Astrocyte (in vitro differentiated cells and primary cell): ENCODE data around the gene HYAL4. TPM values are rescaled to one million over a fixed set of nuclear protein-coding genes. Genes with fewer than 3 reads are reported as not detected.
"Not testable (repeated sequence)": the region's sequence is repeated elsewhere in the genome, so short reads cannot be mapped to it uniquely, and the experiment has no call there.

Source experiments
- DNase-seq: peaks from one replicate; pipeline ENCODE4 v3.0.0-alpha.2; 2010; ENCODE audit warnings: low read depth
- FAIRE-seq: peaks from 2 replicates; lab custom pipeline; 2011; peaks lifted over from hg19 to GRCh38; lab: Jason Lieb, UNC
- H2AFZ ChIP-seq: 2 replicates; pipeline ENCODE4 v1.6.0; 2012; ENCODE audit warnings: low read depth, low read length, inconsistent platforms
- H3K27ac ChIP-seq: 2 replicates; pipeline ENCODE4 v1.5.1; 2011; ENCODE audit warnings: low read depth, low read length, inconsistent platforms
- H3K27me3 ChIP-seq: 2 replicates; pipeline ENCODE4 v1.6.0; 2011; ENCODE audit warnings: low read length, inconsistent platforms; ENCODE audit not compliant: insufficient read depth
- H3K36me3 ChIP-seq: 2 replicates; pipeline ENCODE4 v1.5.1; 2011; ENCODE audit warnings: low read length, inconsistent platforms; ENCODE audit not compliant: insufficient read depth
- H3K4me1 ChIP-seq: 2 replicates; pipeline ENCODE4 v1.5.1; 2011; ENCODE audit warnings: low read length, inconsistent platforms; ENCODE audit not compliant: insufficient read depth
- H3K4me2 ChIP-seq: 2 replicates; pipeline ENCODE4 v1.6.0; 2012; ENCODE audit warnings: low read length, inconsistent platforms
- H3K4me3 ChIP-seq: 2 replicates; pipeline ENCODE4 v1.5.1; 2011; ENCODE audit warnings: low read depth, mild to moderate bottlenecking, low read length, inconsistent platforms; ENCODE audit not compliant: insufficient read depth
- H3K79me2 ChIP-seq: 2 replicates; pipeline ENCODE4 v1.6.0; 2012; ENCODE audit warnings: mild to moderate bottlenecking, low read length, inconsistent platforms; ENCODE audit not compliant: insufficient read depth
- H3K9ac ChIP-seq: 2 replicates; pipeline ENCODE4 v1.6.0; 2012; ENCODE audit warnings: mild to moderate bottlenecking, low read length, inconsistent platforms
- H3K9me3 ChIP-seq: 2 replicates; pipeline ENCODE4 v1.5.1; 2012; ENCODE audit warnings: low read depth, mild to moderate bottlenecking, low read length, inconsistent platforms; ENCODE audit not compliant: insufficient read depth
- H4K20me1 ChIP-seq: 2 replicates; pipeline ENCODE4 v1.6.0; 2012; ENCODE audit warnings: low read length, inconsistent platforms; ENCODE audit not compliant: insufficient read depth
- H3K27ac Mint-ChIP-seq: one replicate; pipeline ENCODE4 v1.8.0; 2021; ENCODE audit warnings: mild to moderate bottlenecking, mixed read lengths; ENCODE audit not compliant: unreplicated experiment
- H3K27me3 Mint-ChIP-seq: one replicate; pipeline ENCODE4 v1.8.0; 2021; ENCODE audit warnings: low read depth, mixed read lengths; ENCODE audit not compliant: unreplicated experiment
- H3K36me3 Mint-ChIP-seq: one replicate; pipeline ENCODE4 v1.8.0; 2021; ENCODE audit warnings: low read depth, mixed read lengths; ENCODE audit not compliant: unreplicated experiment
- H3K4me1 Mint-ChIP-seq: one replicate; pipeline ENCODE4 v1.8.0; 2021; ENCODE audit warnings: low read depth, mixed read lengths; ENCODE audit not compliant: unreplicated experiment
- H3K4me3 Mint-ChIP-seq: one replicate; pipeline ENCODE4 v1.8.0; 2021; ENCODE audit warnings: mild to moderate bottlenecking, moderate library complexity, mixed read lengths; ENCODE audit not compliant: unreplicated experiment
- H3K9me3 Mint-ChIP-seq: one replicate; pipeline ENCODE4 v1.8.0; 2021; ENCODE audit warnings: mild to moderate bottlenecking, mixed read lengths; ENCODE audit not compliant: unreplicated experiment
- EZH2 ChIP-seq: IDR thresholded peaks from 2 replicates; pipeline ENCODE4 v1.6.1; 2012; ENCODE audit warnings: mild to moderate bottlenecking, low read length, inconsistent platforms; ENCODE audit not compliant: insufficient read depth
- total RNA-seq: library from RNA; stranded (reverse); gene quantifications from 2 replicates; pipeline ENCODE4 v1.2.1, GENCODE V29; 2021
- TF ChIP-seq, protein P1 (sequence below): IDR thresholded peaks from 2 replicates; pipeline ENCODE4 v1.5.1; 2011; ENCODE audit warnings: low read depth, mild to moderate bottlenecking, inconsistent platforms, low read length, moderate library complexity; ENCODE audit not compliant: insufficient read depth

The HYAL4 gene
- total RNA-seq, 1 donor from 2014 or later = not detected

DNA sequence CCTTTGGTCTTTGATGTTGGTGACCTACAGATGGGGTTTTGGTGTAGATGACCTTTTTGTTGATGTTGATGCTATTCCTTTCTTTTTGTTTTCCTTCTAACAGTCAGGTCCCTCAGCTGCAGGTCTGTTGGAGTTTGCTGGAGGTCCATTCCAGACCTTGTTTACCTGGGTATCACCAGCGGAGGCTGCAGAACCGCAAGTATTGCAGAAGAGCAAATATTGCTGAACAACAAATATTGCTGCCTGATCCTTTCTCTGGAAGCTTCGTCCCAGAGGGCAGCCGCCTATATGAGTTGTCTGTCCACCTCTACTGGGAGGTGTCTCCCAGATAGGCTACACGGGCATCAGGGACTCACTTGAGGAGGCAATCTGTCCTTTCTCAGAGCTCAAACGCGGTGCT lies 827 bp upstream of the HYAL4 start:
- H3K79me2 ChIP-seq, H4K20me1 ChIP-seq, H3K9me3 ChIP-seq, H2AFZ ChIP-seq, H3K36me3 Mint-ChIP-seq, H3K27me3 Mint-ChIP-seq, H3K27ac Mint-ChIP-seq, H3K4me3 Mint-ChIP-seq, H3K9ac ChIP-seq, H3K4me2 ChIP-seq, H3K27me3 ChIP-seq, H3K4me3 ChIP-seq, DNase-seq, H3K27ac ChIP-seq, FAIRE-seq, H3K4me1 ChIP-seq, H3K36me3 ChIP-seq: not testable (repeated sequence)
- Mint-ChIP-seq H3K9me3 (peaks cover 13% of the 10 kb centered on the region), H3K4me1 (peaks cover 13% of the 10 kb centered on the region)

DNA sequence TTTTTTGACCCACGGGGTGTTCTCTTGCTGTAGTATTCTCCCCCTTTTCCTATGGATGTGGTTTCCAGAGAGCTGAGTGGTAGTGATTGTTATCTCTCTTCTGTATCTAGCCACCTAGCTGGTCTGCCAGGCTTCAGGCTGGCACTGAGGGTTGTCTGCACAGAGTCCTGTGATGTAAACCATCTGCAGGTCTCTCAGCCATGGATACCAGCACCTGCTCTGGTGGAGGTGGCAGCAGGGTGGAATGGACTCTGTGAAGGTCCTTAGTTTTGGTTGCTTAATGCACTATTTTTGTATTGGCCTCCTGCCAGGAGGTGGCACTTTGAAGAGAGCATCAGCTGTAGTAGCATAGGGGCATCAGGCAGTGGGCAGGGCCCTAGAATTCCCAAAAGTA lies 851 bp downstream of the HYAL4 start:
- H3K36me3 Mint-ChIP-seq = no peaks in the 10 kb centered on the region

DNA sequence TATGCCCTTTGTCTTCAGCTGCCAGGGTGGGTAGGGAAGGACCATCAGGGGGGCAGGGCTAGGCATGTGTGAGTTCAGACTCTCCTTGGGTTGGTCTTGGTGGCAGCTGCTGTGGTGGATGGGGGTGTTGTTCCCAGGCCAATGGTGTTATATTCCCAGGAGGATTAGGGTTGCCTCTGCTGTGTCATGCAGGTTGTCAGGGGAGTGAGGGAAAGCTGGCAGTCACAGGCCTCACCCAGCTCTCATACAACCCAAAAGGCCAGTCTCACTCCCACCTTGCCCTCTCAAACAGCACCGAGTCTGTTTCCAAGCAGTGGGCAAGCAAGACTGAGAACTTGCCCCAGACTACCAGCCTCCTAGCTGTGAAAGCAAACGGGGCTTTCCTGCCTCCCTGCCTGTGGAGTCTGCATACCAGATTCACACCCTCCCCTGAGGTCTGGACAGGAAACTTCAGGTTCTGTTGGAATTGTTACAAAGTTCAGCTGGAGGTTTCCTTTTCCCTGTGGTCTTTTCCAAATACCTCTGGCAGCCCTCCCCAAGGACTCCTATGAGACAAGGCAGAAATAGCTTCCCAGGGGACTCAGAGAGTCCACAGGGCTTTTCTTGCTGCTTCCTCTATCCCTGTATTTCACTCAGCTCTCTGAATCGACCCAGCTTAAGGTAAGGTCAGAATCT lies 1.4 kb downstream of the HYAL4 start:
- Mint-ChIP-seq H3K4me3 (peak overlapping the region; percentile 27), H3K9me3 (peaks cover 11% of the 10 kb centered on the region), H3K27ac (peak overlapping the region; percentile 47), H3K27me3 (peaks cover 3% of the 10 kb centered on the region), H3K4me1 (peaks cover 13% of the 10 kb centered on the region), H3K36me3 (no peaks in the 10 kb centered on the region)
- H3K36me3 ChIP-seq = no peaks in the 10 kb centered on the region
- no peak overlapping the region for H3K4me3 ChIP-seq
- H3K79me2 ChIP-seq = no peaks in the 10 kb centered on the region
- H3K9me3 ChIP-seq = no peaks in the 10 kb centered on the region
- no peaks in the 10 kb centered on the region for H3K27me3 ChIP-seq
- no peak overlapping the region for H3K27ac ChIP-seq
- TF ChIP-seq EZH2 = no peak
- TF ChIP-seq, protein P1, sequence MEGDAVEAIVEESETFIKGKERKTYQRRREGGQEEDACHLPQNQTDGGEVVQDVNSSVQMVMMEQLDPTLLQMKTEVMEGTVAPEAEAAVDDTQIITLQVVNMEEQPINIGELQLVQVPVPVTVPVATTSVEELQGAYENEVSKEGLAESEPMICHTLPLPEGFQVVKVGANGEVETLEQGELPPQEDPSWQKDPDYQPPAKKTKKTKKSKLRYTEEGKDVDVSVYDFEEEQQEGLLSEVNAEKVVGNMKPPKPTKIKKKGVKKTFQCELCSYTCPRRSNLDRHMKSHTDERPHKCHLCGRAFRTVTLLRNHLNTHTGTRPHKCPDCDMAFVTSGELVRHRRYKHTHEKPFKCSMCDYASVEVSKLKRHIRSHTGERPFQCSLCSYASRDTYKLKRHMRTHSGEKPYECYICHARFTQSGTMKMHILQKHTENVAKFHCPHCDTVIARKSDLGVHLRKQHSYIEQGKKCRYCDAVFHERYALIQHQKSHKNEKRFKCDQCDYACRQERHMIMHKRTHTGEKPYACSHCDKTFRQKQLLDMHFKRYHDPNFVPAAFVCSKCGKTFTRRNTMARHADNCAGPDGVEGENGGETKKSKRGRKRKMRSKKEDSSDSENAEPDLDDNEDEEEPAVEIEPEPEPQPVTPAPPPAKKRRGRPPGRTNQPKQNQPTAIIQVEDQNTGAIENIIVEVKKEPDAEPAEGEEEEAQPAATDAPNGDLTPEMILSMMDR = no peak
- no peak overlapping the region for H2AFZ ChIP-seq
- no peak overlapping the region for H3K9ac ChIP-seq
- H4K20me1 ChIP-seq = no peaks in the 10 kb centered on the region
- FAIRE-seq (no peak), DNase-seq (peak; percentile 15)
- no peak overlapping the region for H3K4me2 ChIP-seq
- H3K4me1 ChIP-seq = no peaks in the 10 kb centered on the region

More for the DNA sequence above, 851 bp downstream of the HYAL4 start:
- H2AFZ ChIP-seq = no peak overlapping the region
- no peaks in the 10 kb centered on the region for H3K9me3 ChIP-seq
- Mint-ChIP-seq H3K9me3 (peaks cover 8% of the 10 kb centered on the region), H3K4me3 (no peak overlapping the region), H3K4me1 (peaks cover 13% of the 10 kb centered on the region), H3K27me3 (peaks cover 3% of the 10 kb centered on the region), H3K27ac (peak overlapping the region; percentile 47)
- H3K36me3 ChIP-seq = no peaks in the 10 kb centered on the region
- no peak overlapping the region for H3K9ac ChIP-seq
- no peaks in the 10 kb centered on the region for H3K79me2 ChIP-seq
- H3K4me1 ChIP-seq = no peaks in the 10 kb centered on the region
- no peak overlapping the region for H3K4me2 ChIP-seq
- no peaks in the 10 kb centered on the region for H4K20me1 ChIP-seq
- no peaks in the 10 kb centered on the region for H3K27me3 ChIP-seq
- TF ChIP-seq, protein P1 = no peak
- TF ChIP-seq EZH2 = no peak
- H3K4me3 ChIP-seq = no peak overlapping the region
- DNase-seq (no peak), FAIRE-seq (no peak)
- H3K27ac ChIP-seq = no peak overlapping the region
